ENCODE data around the gene REV1. TPM values are rescaled to one million over a fixed set of nuclear protein-coding genes. Genes with fewer than 3 reads are reported as not detected.

The REV1 gene
- total RNA-seq, 1 experiment from 2014 or later: 34.3 TPM

- no TSS peak for BruUV-seq (replicated peaks)
- no peak overlapping the region for H3K9ac ChIP-seq (ENCODE audit: low read length)
- H3K4me2 ChIP-seq (ENCODE audit: low read length): no peak overlapping the region
- ChIA-PET POLR2A (no interaction called here), CTCF (no interaction called here), RAD21 (ENCODE audit: low non-redundant PET in 1 of 2, low total read pairs in 2 of 2, uncharacterized antibody in 2 of 2, unreplicated experiment in 2 of 2) (no interaction called here)
- H3K9me3 ChIP-seq (ENCODE audit: control insufficient read depth in 1 of 2, insufficient read depth in 1 of 2, low read depth in 1 of 2, low read length in 2 of 2): no peaks in the 10 kb centered on the region
- no peaks in the 10 kb centered on the region for H4K20me1 ChIP-seq (ENCODE audit: insufficient read depth)
- H3K9me2 ChIP-seq (ENCODE audit: insufficient read depth): no peaks in the 10 kb centered on the region
- H3K27me3 ChIP-seq (ENCODE audit: insufficient read depth, low read length): no peaks in the 10 kb centered on the region
- peaks cover 48 to 65% of the 10 kb centered on the region in 2 experiments for H3K36me3 ChIP-seq (ENCODE audit: control insufficient read depth in 1 of 2, insufficient read depth in 2 of 2, low read length in 2 of 2)
- intact Hi-C loops (cut with micrococcal nuclease): no loop called here
- no peaks in the 10 kb centered on the region for H3K4me1 ChIP-seq (ENCODE audit: control insufficient read depth in 1 of 2, insufficient read depth in 2 of 2, low read length in 2 of 2)
- TF ChIP-seq EZH2phosphoT487 (IDR thresholded peaks at IDR 0.05; ENCODE audit: borderline replicate concordance) (no peak), TCF7L2 (IDR thresholded peaks at IDR 0.05; ENCODE audit: borderline replicate concordance, extremely low read depth, insufficient read depth, insufficient read length) (no peak), CTCF (IDR thresholded peaks at IDR 0.05 in 2 of 3, conservative IDR thresholded peaks at IDR 0.05 in 1 of 3; ENCODE audit: borderline replicate concordance in 1 of 3, insufficient read depth in 1 of 3, low read depth in 2 of 3, low read length in 2 of 3) (no peak), EGR1 (IDR thresholded peaks at IDR 0.05; ENCODE audit: low read depth) (no peak), ELF1 (IDR thresholded peaks at IDR 0.05; ENCODE audit: borderline replicate concordance, low read depth) (no peak), JUND (IDR thresholded peaks at IDR 0.05) (no peak), EZH2 (IDR thresholded peaks at IDR 0.05) (no peak), POLR2A (IDR thresholded peaks at IDR 0.05; ENCODE audit: borderline replicate concordance, extremely low read depth, insufficient read depth, insufficient read length) (no peak), ATF3 (IDR thresholded peaks at IDR 0.05) (no peak), SRF (IDR thresholded peaks at IDR 0.05; ENCODE audit: low read depth) (no peak), ZBTB33 (IDR thresholded peaks at IDR 0.05; ENCODE audit: extremely low read depth, insufficient replicate concordance, low read length) (no peak), CBX3 (IDR thresholded peaks at IDR 0.05; ENCODE audit: low read depth) (no peak), ZFX (IDR thresholded peaks at IDR 0.05) (no peak), RAD21 (IDR thresholded peaks at IDR 0.05; ENCODE audit: low read depth) (no peak), FOSL1 (IDR thresholded peaks at IDR 0.05; ENCODE audit: low read depth) (no peak)
- no peak overlapping the region for H2AFZ ChIP-seq (ENCODE audit: low read depth, low read length, poor library complexity, severe bottlenecking)
- no peak for DNase-seq (ENCODE audit: low read depth, low spot score)
- no peak overlapping the region for H3K4me3 ChIP-seq (replicated peaks in 1 of 2; ENCODE audit: low read depth in 1 of 2, low read length in 2 of 2)
- no peak overlapping the region for H3K27ac ChIP-seq (ENCODE audit: low read depth, low read length)
- 0 out of 2 replicates have a peak, but pooled peaks have one; percentile 40 for ATAC-seq
- H3K79me2 ChIP-seq (ENCODE audit: insufficient read depth, low read length): no peaks in the 10 kb centered on the region; the same call in 1 of the 2 replicates
Measured at GRCh38 chr2:99395589-99396130, 94.2 kb downstream of the REV1 start.
